HFF-Myc (cell line): ENCODE results near the gene UGCG.

ENCODE experiments used
- DNase-seq: peaks from one replicate; pipeline ENCODE4 v3.0.0-alpha.2; 2011; ENCODE audit warnings: low read depth; ENCODE audit errors: extremely low read depth
- H3K4me3 ChIP-seq: replicated peaks from 2 replicates; pipeline ENCODE4 v1.5.1; 2011; ENCODE audit warnings: low read depth, mild to moderate bottlenecking, control low read depth, low read length
- CTCF ChIP-seq: IDR thresholded peaks from 2 replicates; pipeline ENCODE4 v1.5.1; 2012; ENCODE audit warnings: mild to moderate bottlenecking, low read depth, low read length, control low read depth; ENCODE audit errors: missing control alignments

The UGCG gene

GRCh38 chr9:111966124-111966723 lies 69.6 kb downstream of the UGCG start:
- TF ChIP-seq CTCF: no peak
- no peak overlapping the region for H3K4me3 ChIP-seq
- no peak for DNase-seq

GRCh38 chr9:111966861-111967291 lies 70.3 kb downstream of the UGCG start:
- no peak for TF ChIP-seq CTCF
- no peak overlapping the region for H3K4me3 ChIP-seq
- no peak for DNase-seq

GRCh38 chr9:111967621-111968020 lies 71.0 kb downstream of the UGCG start:
- no peak for DNase-seq
- no peak for TF ChIP-seq CTCF
- H3K4me3 ChIP-seq: no peak overlapping the region

- no peak for DNase-seq
- no peak for TF ChIP-seq CTCF
- H3K4me3 ChIP-seq: no peak overlapping the region
Observed at GRCh38 chr9:111969061-111969460, 72.4 kb downstream of the UGCG start.

GRCh38 chr9:111969622-111970021 lies 73.0 kb downstream of the UGCG start:
- H3K4me3 ChIP-seq: no peak overlapping the region
- DNase-seq: no peak
- no peak for TF ChIP-seq CTCF

- no peak overlapping the region for H3K4me3 ChIP-seq
- no peak for DNase-seq
- TF ChIP-seq CTCF: no peak
Observed at GRCh38 chr9:111970827-111971226, 74.2 kb downstream of the UGCG start.

GRCh38 chr9:111974092-111974681 lies 77.6 kb downstream of the UGCG start:
- TF ChIP-seq CTCF: no peak
- H3K4me3 ChIP-seq: no peak overlapping the region
- no peak for DNase-seq
